Body of pancreas (tissue), 4 donors: Measurements from ENCODE around the gene LNX1.

ENCODE experiments used
- CTCF ChIP-seq, 7 experiments: fragments of 450-650 bp in 4 of 7; fragments of 200-600 bp in 3 of 7; sonication (generic) in 3 of 7; IDR thresholded peaks; one replicate each; pipeline ENCODE4 v1.5.1; 2016 to 2019; ENCODE audit warnings: antibody characterized with exemption in 7 of 7
- POLR2A ChIP-seq, 3 donors: fragments of 450-650 bp; IDR thresholded peaks; one replicate each; pipeline ENCODE4 v1.6.1; 2016; ENCODE audit warnings: antibody characterized with exemption in 3 of 3, mild to moderate bottlenecking in 2 of 3

GRCh38 chr4:53545942-53546581, 45.2 kb downstream of the LNX1 start:
- TF ChIP-seq CTCF (IDR thresholded peaks at IDR 0.05) (no peak), POLR2A (IDR thresholded peaks at IDR 0.05) (no peak)
